HG02938 (cell line): ENCODE results near the gene CASR.

ENCODE experiments used
- ATAC-seq: cut with Tn5 transposase; IDR thresholded peaks from one replicate; pipeline ENCODE4 v1.9.1; 2021; ENCODE audit warnings: mild to moderate bottlenecking, moderate library complexity; ENCODE audit not compliant: unreplicated experiment

Gene CASR

GRCh38 chr3:122299872-122300460, 116.5 kb downstream of the CASR start:
- no peak for ATAC-seq

- ATAC-seq, result peak; percentile 61
These were observed 117.6 kb downstream of the CASR start for GRCh38 chr3:122301063-122301462.

DNA sequence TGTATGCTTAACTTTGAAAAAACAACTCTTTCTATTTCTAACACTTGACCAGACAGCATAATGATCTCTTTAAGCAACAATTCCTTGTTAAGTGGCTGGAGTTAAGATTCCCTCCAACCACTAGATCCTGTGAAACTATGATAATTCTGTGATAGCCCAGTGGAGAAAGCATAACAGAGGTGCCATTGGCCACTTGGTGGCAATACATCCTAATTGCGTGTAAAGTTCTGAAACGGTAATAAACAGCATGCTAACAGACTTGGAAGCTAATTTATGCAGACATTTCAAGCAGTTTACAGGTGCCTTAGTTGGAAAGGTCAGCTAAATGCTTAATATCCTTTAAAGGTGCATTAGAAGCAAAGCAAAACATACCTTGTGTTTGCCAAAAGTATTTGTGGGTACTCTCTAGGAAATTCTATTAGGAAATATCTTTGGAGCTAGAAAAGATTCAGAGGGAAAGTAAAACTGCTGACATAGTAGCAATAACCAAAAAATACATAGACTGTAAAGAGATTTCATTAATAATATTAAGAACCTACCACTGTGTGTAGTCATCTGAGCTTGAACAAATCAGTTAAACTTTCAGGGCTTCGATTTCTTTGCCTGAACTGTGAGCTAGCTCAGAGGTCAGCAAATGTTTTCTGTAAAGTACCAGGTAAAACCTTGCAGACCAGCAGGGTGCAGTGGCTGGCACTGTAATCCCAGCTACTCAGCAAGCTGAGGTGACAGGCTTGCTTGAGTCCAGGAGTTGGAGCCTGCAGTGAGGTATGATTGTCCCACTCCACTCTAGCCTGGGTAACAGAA, 122.6 kb downstream of the CASR start:
- ATAC-seq, result no peak

DNA sequence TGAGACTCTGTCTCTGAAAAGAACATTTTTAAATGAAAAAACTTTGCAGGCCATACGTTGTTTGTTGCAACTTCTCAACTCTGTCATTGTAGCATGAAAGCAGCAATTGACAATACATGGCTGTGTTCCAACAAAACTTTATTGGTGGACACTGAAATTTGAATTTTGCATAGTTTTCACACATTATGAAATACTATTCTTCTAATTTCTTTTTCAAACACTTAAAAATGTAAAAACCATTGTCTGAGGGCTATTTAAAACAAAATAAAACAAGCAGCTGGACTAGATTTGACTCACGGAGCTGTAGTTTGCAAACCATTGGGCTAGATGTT, 123.1 kb downstream of the CASR start:
- ATAC-seq, result no peak

- ATAC-seq, result no peak
These were observed 123.7 kb downstream of the CASR start for GRCh38 chr3:122307094-122307687.

- no peak for ATAC-seq
These were observed 124.5 kb downstream of the CASR start for GRCh38 chr3:122307976-122308375.

GRCh38 chr3:122310361-122310760, 126.9 kb downstream of the CASR start:
- ATAC-seq, result no peak

DNA sequence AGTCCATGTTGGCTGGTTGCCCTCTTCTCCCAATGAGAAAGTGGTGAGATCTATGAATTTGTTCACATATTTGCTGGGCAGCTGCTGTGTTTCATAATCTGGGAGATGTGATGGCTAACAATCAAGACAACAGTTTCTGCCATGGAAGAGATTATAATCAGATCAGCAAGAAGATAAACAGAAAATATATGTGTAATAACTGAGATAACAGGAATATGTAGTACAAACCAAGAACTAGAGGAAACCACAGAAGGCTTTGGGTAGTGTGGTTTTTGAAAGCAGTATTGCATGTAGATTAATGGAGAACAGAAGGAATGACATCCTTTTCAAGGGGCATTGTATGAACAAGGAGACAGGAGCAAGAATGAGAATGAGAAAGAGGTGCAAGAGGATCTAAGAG, 129.4 kb downstream of the CASR start:
- no peak for ATAC-seq

DNA sequence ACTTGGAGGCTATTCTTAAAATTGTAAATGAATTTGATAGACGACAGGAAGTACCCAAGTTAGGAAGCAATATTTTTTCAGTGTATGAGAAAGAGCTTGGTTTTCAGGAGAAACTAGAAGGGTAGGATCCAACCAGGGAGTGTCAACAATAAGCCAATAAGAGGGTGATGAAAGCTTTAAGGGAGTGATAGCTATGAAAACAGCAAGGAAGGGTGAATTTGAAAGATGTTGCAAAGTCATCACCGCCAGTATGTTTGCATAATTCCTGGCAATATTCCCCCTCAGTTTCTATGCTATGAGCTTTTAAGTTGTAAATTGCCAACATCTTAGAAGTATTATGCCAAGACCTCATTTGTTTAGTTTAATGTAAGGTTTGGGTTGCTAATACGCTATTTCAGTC, 129.8 kb downstream of the CASR start:
- ATAC-seq, result no peak

- no peak for ATAC-seq
These were observed 130.9 kb downstream of the CASR start for GRCh38 chr3:122314228-122314876.

- no peak for ATAC-seq
These were observed 132.2 kb downstream of the CASR start for GRCh38 chr3:122315619-122316018.

DNA sequence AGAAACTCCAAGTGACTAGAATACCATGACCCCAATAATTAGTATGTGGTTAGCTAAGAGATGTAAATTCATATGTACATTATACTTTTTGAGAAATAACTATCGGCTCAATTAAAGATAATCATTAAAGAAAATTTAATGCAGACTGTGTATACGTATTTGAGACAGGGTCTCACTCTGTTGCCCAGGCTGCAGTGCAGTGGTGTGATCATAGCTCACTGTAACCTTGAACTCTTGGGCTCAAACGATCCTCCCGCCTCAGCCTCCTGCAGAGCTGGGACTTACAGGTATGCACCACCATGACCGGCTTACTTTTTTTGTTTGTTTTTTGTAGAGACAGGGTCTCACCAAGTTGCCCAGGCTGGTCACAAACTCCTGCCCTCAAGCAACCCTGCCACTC, 132.9 kb downstream of the CASR start:
- no peak for ATAC-seq

- ATAC-seq, result no peak
These were observed 135.2 kb downstream of the CASR start for GRCh38 chr3:122318620-122319019.

DNA sequence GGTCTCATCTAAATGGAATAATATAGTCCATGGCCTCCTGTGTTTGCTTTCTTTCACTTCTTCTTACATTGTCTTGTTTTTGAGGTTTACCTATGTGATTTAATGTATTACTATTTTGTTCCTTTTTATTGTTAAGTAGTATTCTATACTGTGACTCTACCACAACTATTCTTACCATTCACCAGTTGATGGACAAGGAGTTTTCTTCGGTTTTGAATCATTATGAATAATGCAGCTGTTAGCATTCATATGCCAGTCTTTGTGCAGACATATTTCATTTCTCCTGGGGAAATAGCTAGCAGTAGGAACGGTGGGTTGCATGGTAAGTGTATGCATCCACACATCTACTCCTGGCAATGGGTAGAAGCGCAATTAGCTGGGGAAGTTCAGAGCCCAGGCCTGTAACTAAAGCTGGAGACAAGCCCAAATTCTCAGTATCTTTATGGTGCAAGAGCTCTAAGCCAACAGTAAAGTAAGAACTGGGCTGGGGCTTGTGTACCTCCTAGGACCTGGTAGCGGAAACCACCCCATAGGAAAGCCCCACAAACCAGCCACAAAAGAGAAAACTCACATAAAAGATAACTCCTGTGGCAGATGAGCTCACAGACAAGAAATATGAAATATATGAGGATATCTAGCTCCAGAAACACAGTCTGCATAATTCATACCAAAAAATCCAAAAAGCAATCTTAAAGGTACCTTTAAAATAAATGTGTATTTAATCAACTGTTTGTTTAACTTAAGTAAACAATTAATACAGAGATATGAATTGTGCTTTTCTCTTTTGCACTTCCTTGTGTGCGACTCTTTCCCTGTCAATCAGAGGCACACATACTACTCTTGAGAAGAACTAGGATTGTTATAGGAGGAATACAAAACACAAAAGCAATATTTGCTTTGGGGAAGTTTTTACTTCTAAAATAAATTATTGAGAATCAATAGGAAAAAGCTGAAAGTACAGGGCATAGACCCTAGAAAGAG, 138.9 kb downstream of the CASR start:
- ATAC-seq, result peak; percentile 58

DNA sequence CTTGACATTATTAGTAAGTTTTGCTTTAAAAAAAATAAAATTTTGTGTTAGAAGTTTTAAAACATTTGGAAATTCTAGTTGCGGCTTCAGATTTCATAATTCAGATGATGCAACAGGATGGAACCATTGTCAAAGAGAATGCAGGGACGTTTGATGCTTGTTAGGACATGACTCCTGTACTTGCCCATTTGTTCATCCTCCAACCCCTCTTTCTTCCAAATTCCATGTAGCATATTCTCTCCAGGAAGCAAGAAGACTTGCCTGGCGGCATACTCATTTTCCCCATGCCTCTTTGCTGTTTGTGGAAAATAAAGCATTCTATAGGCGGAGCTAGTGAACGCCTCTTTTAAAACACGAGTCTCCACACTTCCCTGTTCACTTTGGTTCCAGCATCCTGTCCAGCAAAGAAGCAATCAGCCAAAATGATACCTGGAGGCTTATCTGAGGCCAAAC, 141.4 kb downstream of the CASR start, which contains the start of gene CSTA:
CSTA (plus strand) TSS at position 378 of the 453 bp plus-strand sequence; CDS start at position 423, 45 bp downstream.
- no peak for ATAC-seq

GRCh38 chr3:122325769-122326168, 142.3 kb downstream of the CASR start:
- no peak for ATAC-seq

- no peak for ATAC-seq
These were observed 148.4 kb downstream of the CASR start for GRCh38 chr3:122331886-122332285.

DNA sequence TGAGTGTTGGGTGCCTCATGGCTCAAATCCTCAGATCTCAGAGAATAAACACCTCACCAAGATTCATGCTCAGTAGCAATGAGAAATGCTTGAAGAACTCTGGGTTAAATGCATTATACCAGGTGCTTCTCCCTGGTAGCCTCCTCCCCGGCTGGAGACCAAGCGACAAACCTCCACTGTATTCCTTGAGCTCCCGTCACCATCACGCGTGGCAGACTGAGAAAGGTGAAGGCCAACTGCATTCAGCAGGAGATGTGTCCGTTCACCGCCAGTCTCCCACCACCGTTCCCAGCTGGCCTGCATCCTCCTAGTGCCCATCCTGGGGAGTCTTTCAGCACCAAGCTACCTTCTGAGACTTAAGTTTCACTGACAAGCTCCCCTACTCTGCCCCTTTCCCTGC, 149.1 kb downstream of the CASR start:
- ATAC-seq, result no peak
